ENCODE measurements around the gene PRDM15.

The PRDM15 gene

DNA sequence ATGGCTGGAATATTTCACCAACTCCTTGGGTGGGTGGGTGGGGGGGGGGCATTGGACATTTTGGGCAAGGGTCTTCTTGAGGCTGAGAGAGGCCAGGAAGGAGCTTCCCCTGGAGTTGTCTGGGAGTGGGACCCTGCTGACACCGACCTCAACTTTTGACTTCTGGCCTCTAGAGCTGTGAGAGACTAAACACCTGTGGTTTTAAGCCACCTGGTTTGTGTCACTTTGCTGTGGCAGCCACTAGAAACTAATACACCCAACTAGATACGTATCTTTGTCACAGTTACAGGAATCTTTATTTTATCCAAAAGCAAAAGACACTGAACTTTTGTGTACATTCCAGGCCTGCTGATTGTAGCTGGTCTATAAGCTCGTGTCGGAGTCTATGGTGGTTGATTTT, 102.4 kb downstream of the PRDM15 start:
- TF ChIP-seq, protein P1, sequence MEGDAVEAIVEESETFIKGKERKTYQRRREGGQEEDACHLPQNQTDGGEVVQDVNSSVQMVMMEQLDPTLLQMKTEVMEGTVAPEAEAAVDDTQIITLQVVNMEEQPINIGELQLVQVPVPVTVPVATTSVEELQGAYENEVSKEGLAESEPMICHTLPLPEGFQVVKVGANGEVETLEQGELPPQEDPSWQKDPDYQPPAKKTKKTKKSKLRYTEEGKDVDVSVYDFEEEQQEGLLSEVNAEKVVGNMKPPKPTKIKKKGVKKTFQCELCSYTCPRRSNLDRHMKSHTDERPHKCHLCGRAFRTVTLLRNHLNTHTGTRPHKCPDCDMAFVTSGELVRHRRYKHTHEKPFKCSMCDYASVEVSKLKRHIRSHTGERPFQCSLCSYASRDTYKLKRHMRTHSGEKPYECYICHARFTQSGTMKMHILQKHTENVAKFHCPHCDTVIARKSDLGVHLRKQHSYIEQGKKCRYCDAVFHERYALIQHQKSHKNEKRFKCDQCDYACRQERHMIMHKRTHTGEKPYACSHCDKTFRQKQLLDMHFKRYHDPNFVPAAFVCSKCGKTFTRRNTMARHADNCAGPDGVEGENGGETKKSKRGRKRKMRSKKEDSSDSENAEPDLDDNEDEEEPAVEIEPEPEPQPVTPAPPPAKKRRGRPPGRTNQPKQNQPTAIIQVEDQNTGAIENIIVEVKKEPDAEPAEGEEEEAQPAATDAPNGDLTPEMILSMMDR (IDR thresholded peaks at IDR 0.05; ENCODE audit: unreplicated experiment in 3 of 3), result no peak
- peaks cover 34% of the 10 kb centered on the region for H3K4me1 Mint-ChIP-seq
- H3K27ac Mint-ChIP-seq, result no peak overlapping the region
- H3K4me3 Mint-ChIP-seq, result no peak overlapping the region
- no peaks in the 10 kb centered on the region for H3K9me3 Mint-ChIP-seq
- H3K36me3 Mint-ChIP-seq (ENCODE audit: low read depth), result no peaks in the 10 kb centered on the region
- peaks cover 58% of the 10 kb centered on the region for H3K27me3 Mint-ChIP-seq (ENCODE audit: low read depth)

DNA sequence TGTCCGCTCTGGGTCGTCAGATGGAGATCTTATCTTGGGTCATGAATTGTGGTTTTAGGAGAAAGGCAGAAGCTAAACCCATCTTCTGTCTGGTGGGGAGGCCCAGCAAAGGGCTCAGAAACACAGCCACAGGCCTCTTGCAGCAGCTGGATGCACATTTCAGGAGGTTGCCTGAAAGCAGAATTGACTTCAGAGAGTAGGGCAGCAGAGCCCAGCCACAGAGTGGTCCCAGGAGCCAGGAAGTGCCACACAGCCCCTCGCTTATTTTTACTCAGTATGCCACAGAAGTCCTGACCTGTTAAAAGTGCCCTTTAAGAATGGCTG, 104.0 kb downstream of the PRDM15 start:
- H3K27me3 Mint-ChIP-seq (ENCODE audit: low read depth), result peaks cover 71% of the 10 kb centered on the region
- TF ChIP-seq, protein P1 (IDR thresholded peaks at IDR 0.05; ENCODE audit: unreplicated experiment in 3 of 3), result no peak
- peak overlapping the region in 2 of 3 experiments; percentile 9 to 51 for H3K27ac Mint-ChIP-seq
- no peak overlapping the region for H3K4me3 Mint-ChIP-seq
- peaks cover 51% of the 10 kb centered on the region for H3K4me1 Mint-ChIP-seq
- H3K9me3 Mint-ChIP-seq, result no peaks in the 10 kb centered on the region
- H3K36me3 Mint-ChIP-seq (ENCODE audit: low read depth), result no peaks in the 10 kb centered on the region

DNA sequence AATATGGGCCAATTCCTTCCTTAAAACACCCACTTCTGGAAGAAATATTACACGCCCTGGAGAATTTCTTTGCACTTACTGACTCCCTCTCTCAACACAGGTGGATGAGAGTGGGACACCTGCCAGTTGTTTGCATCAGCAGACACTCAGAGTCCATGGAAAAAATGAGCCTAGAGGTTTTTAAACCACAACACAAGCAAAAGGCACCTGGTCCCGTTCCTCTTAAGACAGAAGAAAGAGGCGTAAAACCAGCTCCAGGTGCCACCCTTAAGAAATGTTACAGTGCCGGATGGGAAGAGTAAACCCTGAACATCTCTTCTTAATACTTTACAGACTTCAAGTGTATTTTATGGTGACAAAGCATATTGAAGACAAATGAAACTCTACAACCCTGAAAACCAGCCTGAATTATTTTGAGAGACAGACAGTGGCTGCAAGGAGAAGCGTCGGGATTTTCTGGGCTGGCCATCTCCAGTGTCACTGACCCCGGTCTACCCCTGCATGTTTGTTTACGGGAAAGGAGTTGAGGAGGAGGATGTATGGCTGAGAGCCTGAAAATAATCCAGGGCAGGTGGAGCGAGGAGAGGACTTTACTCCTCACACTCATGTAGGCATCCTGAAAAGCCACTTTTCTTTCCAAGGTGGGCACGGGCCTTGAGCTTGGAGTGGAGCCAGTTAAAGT, 104.5 kb downstream of the PRDM15 start:
- peaks cover 50% of the 10 kb centered on the region for H3K4me1 Mint-ChIP-seq
- peaks cover 74% of the 10 kb centered on the region for H3K27me3 Mint-ChIP-seq (ENCODE audit: low read depth)
- no peaks in the 10 kb centered on the region for H3K36me3 Mint-ChIP-seq (ENCODE audit: low read depth)
- TF ChIP-seq, protein P1 (IDR thresholded peaks at IDR 0.05; ENCODE audit: unreplicated experiment in 3 of 3), result no peak
- no peaks in the 10 kb centered on the region for H3K9me3 Mint-ChIP-seq
- H3K27ac Mint-ChIP-seq, result peak overlapping the region; percentile 9 to 51 (median 35)
- no peak overlapping the region for H3K4me3 Mint-ChIP-seq

DNA sequence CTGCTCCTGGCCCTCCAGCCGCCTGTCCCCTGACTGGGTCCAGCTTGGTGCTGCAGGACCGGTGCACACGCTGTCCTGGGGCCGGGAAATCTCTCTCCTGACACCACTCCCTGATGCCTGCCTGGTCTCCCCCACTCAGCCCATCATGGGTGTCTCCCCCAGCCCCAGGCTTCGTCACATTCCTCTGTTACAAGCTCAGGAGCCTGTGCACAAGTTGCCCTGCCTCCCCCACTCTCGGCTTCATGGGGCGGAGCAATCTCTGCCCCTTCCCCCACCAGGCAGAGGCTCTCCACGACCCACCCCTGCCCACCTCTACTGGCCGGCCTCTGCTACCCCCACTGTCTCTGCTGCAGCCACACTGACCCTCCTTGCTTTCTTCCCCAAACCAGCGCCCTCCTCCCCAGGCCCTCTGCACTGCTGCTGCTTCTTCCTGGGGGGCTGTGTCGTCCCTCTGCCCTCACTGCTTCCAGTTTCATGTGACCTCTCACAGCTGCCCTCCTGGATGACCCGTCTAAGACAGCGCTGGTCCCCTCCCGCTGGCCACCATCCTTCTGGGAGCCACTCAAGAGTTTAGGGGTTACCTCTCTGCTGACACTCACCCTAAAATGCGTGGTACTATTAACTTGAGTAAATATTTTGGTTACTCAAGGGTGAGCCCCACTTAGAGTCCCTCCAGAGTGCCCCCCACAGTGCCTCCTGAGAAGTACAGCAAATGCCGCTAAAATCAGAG, 106.6 kb downstream of the PRDM15 start:
- TF ChIP-seq, protein P1 (IDR thresholded peaks at IDR 0.05; ENCODE audit: unreplicated experiment in 3 of 3), result no peak
- H3K36me3 Mint-ChIP-seq (ENCODE audit: low read depth), result no peaks in the 10 kb centered on the region
- H3K27me3 Mint-ChIP-seq (ENCODE audit: low read depth), result peaks cover 80% of the 10 kb centered on the region
- peak overlapping the region in 1 of 3 experiments; percentile 51 for H3K27ac Mint-ChIP-seq
- H3K9me3 Mint-ChIP-seq, result no peaks in the 10 kb centered on the region
- no peak overlapping the region for H3K4me3 Mint-ChIP-seq
- peaks cover 54% of the 10 kb centered on the region for H3K4me1 Mint-ChIP-seq

DNA sequence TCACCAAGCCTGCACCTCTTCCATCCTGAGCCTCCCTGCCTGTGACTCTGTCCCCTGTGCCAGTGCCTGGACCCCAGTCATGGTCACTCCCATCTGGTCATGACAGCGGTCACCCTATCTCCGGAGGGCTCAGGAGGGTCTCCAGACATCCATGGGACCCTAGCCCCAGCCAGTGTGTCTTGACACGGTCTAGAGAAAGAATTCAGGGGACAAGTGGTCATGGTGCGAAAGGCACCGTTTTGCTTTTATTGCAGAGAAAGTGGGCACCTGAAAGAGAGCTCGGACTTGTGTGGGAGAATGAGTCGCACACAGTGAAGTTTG, 107.6 kb downstream of the PRDM15 start:
- no peaks in the 10 kb centered on the region for H3K9me3 Mint-ChIP-seq
- H3K27me3 Mint-ChIP-seq (ENCODE audit: low read depth), result peaks cover 82% of the 10 kb centered on the region
- peaks cover 57% of the 10 kb centered on the region for H3K4me1 Mint-ChIP-seq
- no peaks in the 10 kb centered on the region for H3K36me3 Mint-ChIP-seq (ENCODE audit: low read depth)
- H3K4me3 Mint-ChIP-seq, result no peak overlapping the region
- TF ChIP-seq, protein P1 (IDR thresholded peaks at IDR 0.05; ENCODE audit: unreplicated experiment in 3 of 3), result no peak
- H3K27ac Mint-ChIP-seq, result no peak overlapping the region

Data from nephron (organoid).